Fibroblast of lung (primary cell): ENCODE measurements around the gene ZNF189. TPM values are rescaled to one million over a fixed set of nuclear protein-coding genes. Genes with fewer than 3 reads are reported as not detected.

Source experiments
- DNase-seq, 2 donors: peaks; one replicate each; pipeline versions ENCODE4 v3.0.0 to v3.0.0-alpha.2; 2010; ENCODE audit warnings: low read depth in 2 of 2
- H2AFZ ChIP-seq: 2 replicates; pipeline ENCODE4 v1.5.1; 2012; ENCODE audit warnings: low read length, control low read depth, inconsistent platforms
- H3K27ac ChIP-seq: 2 replicates; pipeline ENCODE4 v1.5.1; 2011; ENCODE audit warnings: low read length, control low read depth; ENCODE audit not compliant: insufficient read depth
- H3K27me3 ChIP-seq: 2 replicates; pipeline ENCODE4 v1.5.1; 2011; ENCODE audit warnings: mild to moderate bottlenecking, low read length; ENCODE audit not compliant: control insufficient read depth, insufficient read depth
- H3K36me3 ChIP-seq: 2 replicates; pipeline ENCODE4 v1.5.1; 2011; ENCODE audit warnings: low read length; ENCODE audit not compliant: control insufficient read depth, insufficient read depth
- H3K4me1 ChIP-seq: 2 replicates; pipeline ENCODE4 v1.5.1; 2011; ENCODE audit warnings: low read length; ENCODE audit not compliant: control insufficient read depth, insufficient read depth; ENCODE audit errors: extremely low read depth
- H3K4me2 ChIP-seq: 2 replicates; pipeline ENCODE4 v1.5.1; 2011; ENCODE audit warnings: low read length, control low read depth; ENCODE audit not compliant: insufficient read depth; ENCODE audit errors: extremely low read depth
- H3K4me3 ChIP-seq, 4 experiments: fragments of 200-600 bp in 1 of 4; sonication (generic) in 1 of 4; replicated peaks in 1 of 4; 2 replicates each; pipeline ENCODE4 v1.5.1; 2011 to 2016; ENCODE audit warnings: low read length in 4 of 4, low read depth in 3 of 4, mild to moderate bottlenecking in 3 of 4, control low read depth in 2 of 4, inconsistent platforms in 1 of 4, mixed read lengths in 1 of 4; ENCODE audit not compliant: insufficient read depth in 1 of 4; ENCODE audit errors: control extremely low read depth in 1 of 4
- H3K79me2 ChIP-seq: 2 replicates; pipeline ENCODE4 v1.5.1; 2012; ENCODE audit warnings: mild to moderate bottlenecking, low read length, inconsistent platforms; ENCODE audit not compliant: control insufficient read depth, insufficient read depth
- H3K9ac ChIP-seq: 2 replicates; pipeline ENCODE4 v1.5.1; 2011; ENCODE audit warnings: mild to moderate bottlenecking, low read length, control low read depth; ENCODE audit not compliant: insufficient read depth
- H3K9me3 ChIP-seq: 2 replicates; pipeline ENCODE4 v1.5.1; 2012; ENCODE audit warnings: low read depth, low read length; ENCODE audit not compliant: control insufficient read depth, insufficient read depth
- H4K20me1 ChIP-seq: 2 replicates; pipeline ENCODE4 v1.5.1; 2011; ENCODE audit warnings: low read length; ENCODE audit not compliant: control insufficient read depth, insufficient read depth; ENCODE audit errors: extremely low read depth
- CTCF ChIP-seq, 2 donors: IDR thresholded peaks in 1 of 2; conservative IDR thresholded peaks in 1 of 2; 1 replicate in 1 of 2; 2 replicates in 1 of 2; pipeline ENCODE4 v1.5.1; 2011 to 2012; ENCODE audit warnings: low read length in 2 of 2, control low read depth in 1 of 2, inconsistent platforms in 1 of 2, low read depth in 1 of 2, mild to moderate bottlenecking in 1 of 2
- EZH2 ChIP-seq: IDR thresholded peaks from 2 replicates; pipeline ENCODE4 v1.5.1; 2012; ENCODE audit warnings: low read length, control low read depth, mild to moderate bottlenecking; ENCODE audit errors: missing control alignments
- polyA plus RNA-seq, 2 donors: library from polyadenylated mRNA; depleted of rRNA in 1 of 2; stranded (reverse) in 1 of 2; unstranded in 1 of 2; fragments of >200 nt; gene quantifications; 2 replicates each; pipeline ENCODE4 v1.2.1, GENCODE V29; 2011 to 2012; ENCODE audit warnings: missing spikeins in 1 of 2
- total RNA-seq: library from RNA; depleted of rRNA; stranded (reverse); fragments of >200 nt; gene quantifications from 2 replicates; pipeline ENCODE4 v1.2.1, GENCODE V29; 2014

ZNF189 gene
- total and polyA plus RNA-seq, 2 donors (not counting 1 experiment from before 2014, with no cell fraction given): 8.7 to 21.8 TPM

GRCh38 chr9:101445353-101446029 is 46.8 kb downstream of the ZNF189 start:
- H3K4me2 ChIP-seq: no peak overlapping the region
- no peaks in the 10 kb centered on the region for H3K36me3 ChIP-seq
- no peaks in the 10 kb centered on the region for H3K27me3 ChIP-seq
- H3K79me2 ChIP-seq: no peaks in the 10 kb centered on the region
- no peak overlapping the region for H2AFZ ChIP-seq
- no peaks in the 10 kb centered on the region for H4K20me1 ChIP-seq
- no peak for TF ChIP-seq EZH2
- no peak for TF ChIP-seq CTCF (conservative IDR thresholded peaks at IDR 0.05 in 1 of 2, IDR thresholded peaks at IDR 0.05 in 1 of 2; ENCODE audit: low read depth in 1 of 2, low read length in 2 of 2)
- no peaks in the 10 kb centered on the region for H3K4me1 ChIP-seq
- H3K9me3 ChIP-seq: no peaks in the 10 kb centered on the region
- H3K27ac ChIP-seq: no peak overlapping the region
- no peak overlapping the region for H3K9ac ChIP-seq
- DNase-seq: peak in 1 of 2 donors; percentile 26
- peak overlapping the region in 2 of 4 experiments; percentile 1 to 29 for H3K4me3 ChIP-seq

GRCh38 chr9:101446732-101447131 is 48.1 kb downstream of the ZNF189 start:
- no peaks in the 10 kb centered on the region for H3K4me1 ChIP-seq
- TF ChIP-seq EZH2 (no peak), CTCF (conservative IDR thresholded peaks at IDR 0.05 in 1 of 2, IDR thresholded peaks at IDR 0.05 in 1 of 2; ENCODE audit: low read depth in 1 of 2, low read length in 2 of 2) (no peak)
- H3K27ac ChIP-seq: no peak overlapping the region

GRCh38 chr9:101448680-101449070 is 50.0 kb downstream of the ZNF189 start:
- no peaks in the 10 kb centered on the region for H3K4me1 ChIP-seq
- peaks cover 2% of the 10 kb centered on the region for H3K27me3 ChIP-seq
- DNase-seq: no peak
- H3K9me3 ChIP-seq: no peaks in the 10 kb centered on the region
- peak overlapping the region in 1 of 4 experiments; percentile 65 for H3K4me3 ChIP-seq
- no peaks in the 10 kb centered on the region for H3K79me2 ChIP-seq
- peak overlapping the region; percentile 4 for H3K4me2 ChIP-seq
- no peaks in the 10 kb centered on the region for H3K36me3 ChIP-seq
- H3K9ac ChIP-seq: no peak overlapping the region
- no peak overlapping the region for H2AFZ ChIP-seq
- no peaks in the 10 kb centered on the region for H4K20me1 ChIP-seq
- TF ChIP-seq EZH2 (no peak), CTCF (conservative IDR thresholded peaks at IDR 0.05 in 1 of 2, IDR thresholded peaks at IDR 0.05 in 1 of 2; ENCODE audit: low read depth in 1 of 2, low read length in 2 of 2) (no peak)
- no peak overlapping the region for H3K27ac ChIP-seq

More at GRCh38 chr9:101446732-101447131, 48.1 kb downstream of the ZNF189 start:
- Histone ChIP-seq H3K79me2 (no peaks in the 10 kb centered on the region), H3K36me3 (no peaks in the 10 kb centered on the region), H3K9me3 (no peaks in the 10 kb centered on the region), H3K27me3 (peaks cover 2% of the 10 kb centered on the region), H2AFZ (no peak overlapping the region), H4K20me1 (no peaks in the 10 kb centered on the region), H3K4me2 (no peak overlapping the region), H3K9ac (no peak overlapping the region), H3K4me3 (no peak overlapping the region)
- no peak for DNase-seq
